ENCODE results near the gene NOXO1. TPM values are rescaled to one million over a fixed set of nuclear protein-coding genes. Genes with fewer than 3 reads are reported as not detected.
"Not testable (repeated sequence)": the region's sequence is repeated elsewhere in the genome, so short reads cannot be mapped to it uniquely, and the experiment has no call there.

NOXO1 gene
- total RNA-seq, 3 donors from 2014 or later (not counting 1 experiment from before 2014, with no cell fraction given) = not detected

- ATAC-seq = no peak
- Histone ChIP-seq H3K36me3 (ENCODE audit: control insufficient read depth, insufficient read depth, low read length) (peaks cover 20% of the 10 kb centered on the region), H3K27ac (ENCODE audit: low read length) (no peak overlapping the region), H3K4me1 (ENCODE audit: control insufficient read depth, insufficient read depth, low read length) (peaks cover 45% of the 10 kb centered on the region), H3K9me3 (ENCODE audit: control insufficient read depth, insufficient read depth, low read length) (no peaks in the 10 kb centered on the region), H3K27me3 (ENCODE audit: control insufficient read depth, insufficient read depth, low read length) (no peaks in the 10 kb centered on the region), H3K4me3 (ENCODE audit: low read length) (peak overlapping the region; percentile 7)
- H3K4me3 Mint-ChIP-seq = peak overlapping the region; percentile 91
- H3K36me3 Mint-ChIP-seq = no peaks in the 10 kb centered on the region
- TF ChIP-seq CTCF (IDR thresholded peaks at IDR 0.05) = no peak
- H3K9me3 Mint-ChIP-seq = no peaks in the 10 kb centered on the region
- intact Hi-C loops (cut with micrococcal nuclease) = no loop called here
- peaks cover 23 to 24% of the 10 kb centered on the region in 2 donors for H3K4me1 Mint-ChIP-seq
- 44% methylated on average over 14 of the region's 14 CpGs for WGBS (ENCODE audit: insufficient coverage)
- no peak for DNase-seq
- H3K27ac Mint-ChIP-seq = peak overlapping the region; percentile 56 to 85
- H3K27me3 Mint-ChIP-seq (ENCODE audit: low read depth in 2 of 2) = no peaks in the 10 kb centered on the region
Observed at GRCh38 chr16:1958715-1959268, 22.5 kb downstream of the NOXO1 start.

- H3K27ac Mint-ChIP-seq; intact Hi-C loops (cut with micrococcal nuclease); H3K4me3 ChIP-seq (ENCODE audit: low read length); H3K36me3 Mint-ChIP-seq; H3K27me3 ChIP-seq (ENCODE audit: control insufficient read depth, insufficient read depth, low read length); H3K9me3 ChIP-seq (ENCODE audit: control insufficient read depth, insufficient read depth, low read length); H3K27me3 Mint-ChIP-seq (ENCODE audit: low read depth in 2 of 2); H3K4me3 Mint-ChIP-seq; DNase-seq; H3K27ac ChIP-seq (ENCODE audit: low read length); H3K9me3 Mint-ChIP-seq; ATAC-seq: not testable (repeated sequence)
- H3K4me1 Mint-ChIP-seq = peaks cover 17 to 19% of the 10 kb centered on the region in 2 donors
- WGBS (ENCODE audit: insufficient coverage) = 81% methylated on average over 30 of the region's 30 CpGs
- peaks cover 38% of the 10 kb centered on the region for H3K4me1 ChIP-seq (ENCODE audit: control insufficient read depth, insufficient read depth, low read length)
- H3K36me3 ChIP-seq (ENCODE audit: control insufficient read depth, insufficient read depth, low read length) = peaks cover 16% of the 10 kb centered on the region
Observed at GRCh38 chr16:1958143-1958491, 23.2 kb downstream of the NOXO1 start.

GRCh38 chr16:1957434-1958142, 23.7 kb downstream of the NOXO1 start:
- H3K27ac Mint-ChIP-seq; ATAC-seq; H3K27me3 ChIP-seq (ENCODE audit: control insufficient read depth, insufficient read depth, low read length); H3K4me3 ChIP-seq (ENCODE audit: low read length); H3K27ac ChIP-seq (ENCODE audit: low read length); H3K9me3 ChIP-seq (ENCODE audit: control insufficient read depth, insufficient read depth, low read length); H3K36me3 Mint-ChIP-seq; intact Hi-C loops (cut with micrococcal nuclease); DNase-seq; H3K27me3 Mint-ChIP-seq (ENCODE audit: low read depth in 2 of 2); H3K9me3 Mint-ChIP-seq; H3K4me3 Mint-ChIP-seq: not testable (repeated sequence)
- peaks cover 11% of the 10 kb centered on the region for H3K36me3 ChIP-seq (ENCODE audit: control insufficient read depth, insufficient read depth, low read length)
- peaks cover 33% of the 10 kb centered on the region for H3K4me1 ChIP-seq (ENCODE audit: control insufficient read depth, insufficient read depth, low read length)
- 95% methylated on average over 20 of the region's 22 CpGs for WGBS (ENCODE audit: insufficient coverage)
- peaks cover 13 to 19% of the 10 kb centered on the region in 2 donors for H3K4me1 Mint-ChIP-seq

- no peak for TF ChIP-seq CTCF (IDR thresholded peaks at IDR 0.05)
- H3K36me3 Mint-ChIP-seq = no peaks in the 10 kb centered on the region
- Histone ChIP-seq H3K36me3 (ENCODE audit: control insufficient read depth, insufficient read depth, low read length) (no peaks in the 10 kb centered on the region), H3K27me3 (ENCODE audit: control insufficient read depth, insufficient read depth, low read length) (no peaks in the 10 kb centered on the region), H3K4me3 (ENCODE audit: low read length) (no peak overlapping the region), H3K4me1 (ENCODE audit: control insufficient read depth, insufficient read depth, low read length) (peaks cover 2% of the 10 kb centered on the region), H3K27ac (ENCODE audit: low read length) (no peak overlapping the region), H3K9me3 (ENCODE audit: control insufficient read depth, insufficient read depth, low read length) (no peaks in the 10 kb centered on the region)
- no peaks in the 10 kb centered on the region for H3K9me3 Mint-ChIP-seq
- no peak overlapping the region for H3K4me3 Mint-ChIP-seq
- intact Hi-C loops (cut with micrococcal nuclease) = no loop called here
- H3K27me3 Mint-ChIP-seq (ENCODE audit: low read depth in 2 of 2) = peaks cover 0 to 3% of the 10 kb centered on the region in 2 donors
- DNase-seq (no peak), ATAC-seq (no peak)
- 93% methylated on average over 22 of the region's 22 CpGs for WGBS (ENCODE audit: insufficient coverage)
- no peaks in the 10 kb centered on the region for H3K4me1 Mint-ChIP-seq
- no peak overlapping the region for H3K27ac Mint-ChIP-seq
Observed at GRCh38 chr16:1953734-1954133, 27.5 kb downstream of the NOXO1 start.

All from natural killer cell (primary cell).